Peyer's patch (tissue), 4 donors: ENCODE data around the gene THRB.

ENCODE experiments used
- POLR2A ChIP-seq, 2 donors: fragments of 450-650 bp; IDR thresholded peaks; one replicate each; pipeline ENCODE4 v1.5.1; 2017; ENCODE audit warnings: antibody characterized with exemption in 2 of 2, mild to moderate bottlenecking in 2 of 2, moderate library complexity in 2 of 2
- TF ChIP-seq, protein P1 (sequence below), 6 experiments: fragments of 450-650 bp in 4 of 6; fragments of 200-600 bp in 2 of 6; sonication (generic) in 1 of 6; IDR thresholded peaks; one replicate each; pipeline ENCODE4 v1.5.1; 2017 to 2019; ENCODE audit warnings: antibody characterized with exemption in 6 of 6, mild to moderate bottlenecking in 3 of 6, moderate library complexity in 1 of 6

GRCh38 chr3:24119321-24119751 is 375.3 kb downstream of the THRB start:
- TF ChIP-seq POLR2A (IDR thresholded peaks at IDR 0.05): no peak
- TF ChIP-seq, protein P1, sequence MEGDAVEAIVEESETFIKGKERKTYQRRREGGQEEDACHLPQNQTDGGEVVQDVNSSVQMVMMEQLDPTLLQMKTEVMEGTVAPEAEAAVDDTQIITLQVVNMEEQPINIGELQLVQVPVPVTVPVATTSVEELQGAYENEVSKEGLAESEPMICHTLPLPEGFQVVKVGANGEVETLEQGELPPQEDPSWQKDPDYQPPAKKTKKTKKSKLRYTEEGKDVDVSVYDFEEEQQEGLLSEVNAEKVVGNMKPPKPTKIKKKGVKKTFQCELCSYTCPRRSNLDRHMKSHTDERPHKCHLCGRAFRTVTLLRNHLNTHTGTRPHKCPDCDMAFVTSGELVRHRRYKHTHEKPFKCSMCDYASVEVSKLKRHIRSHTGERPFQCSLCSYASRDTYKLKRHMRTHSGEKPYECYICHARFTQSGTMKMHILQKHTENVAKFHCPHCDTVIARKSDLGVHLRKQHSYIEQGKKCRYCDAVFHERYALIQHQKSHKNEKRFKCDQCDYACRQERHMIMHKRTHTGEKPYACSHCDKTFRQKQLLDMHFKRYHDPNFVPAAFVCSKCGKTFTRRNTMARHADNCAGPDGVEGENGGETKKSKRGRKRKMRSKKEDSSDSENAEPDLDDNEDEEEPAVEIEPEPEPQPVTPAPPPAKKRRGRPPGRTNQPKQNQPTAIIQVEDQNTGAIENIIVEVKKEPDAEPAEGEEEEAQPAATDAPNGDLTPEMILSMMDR (IDR thresholded peaks at IDR 0.05): no peak
